ENCODE results near the gene SSC5D.

DNA sequence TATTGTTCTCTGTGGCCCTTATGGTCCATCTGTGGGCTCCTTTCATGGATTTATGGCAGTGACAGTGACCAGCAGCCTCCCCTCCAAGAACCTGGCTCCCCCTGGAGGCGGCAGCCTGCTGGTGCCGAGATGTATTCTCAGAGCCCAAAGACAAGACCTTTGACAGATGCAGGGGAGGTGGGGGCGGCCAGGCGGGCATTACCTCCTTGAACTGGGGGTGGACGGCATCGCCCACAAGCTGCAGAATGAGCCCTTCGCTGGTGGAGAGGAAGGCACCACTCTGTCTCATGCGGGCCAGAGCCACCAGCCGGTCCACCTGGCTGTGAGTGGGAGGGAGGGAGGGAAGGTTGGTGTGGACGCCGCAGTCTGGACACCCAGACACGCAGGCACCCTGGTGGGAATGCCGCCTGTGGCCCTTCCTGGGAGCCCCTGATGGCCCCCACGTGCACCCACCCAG lies 33.4 kb upstream of the SSC5D start:
- TF ChIP-seq, protein P1, sequence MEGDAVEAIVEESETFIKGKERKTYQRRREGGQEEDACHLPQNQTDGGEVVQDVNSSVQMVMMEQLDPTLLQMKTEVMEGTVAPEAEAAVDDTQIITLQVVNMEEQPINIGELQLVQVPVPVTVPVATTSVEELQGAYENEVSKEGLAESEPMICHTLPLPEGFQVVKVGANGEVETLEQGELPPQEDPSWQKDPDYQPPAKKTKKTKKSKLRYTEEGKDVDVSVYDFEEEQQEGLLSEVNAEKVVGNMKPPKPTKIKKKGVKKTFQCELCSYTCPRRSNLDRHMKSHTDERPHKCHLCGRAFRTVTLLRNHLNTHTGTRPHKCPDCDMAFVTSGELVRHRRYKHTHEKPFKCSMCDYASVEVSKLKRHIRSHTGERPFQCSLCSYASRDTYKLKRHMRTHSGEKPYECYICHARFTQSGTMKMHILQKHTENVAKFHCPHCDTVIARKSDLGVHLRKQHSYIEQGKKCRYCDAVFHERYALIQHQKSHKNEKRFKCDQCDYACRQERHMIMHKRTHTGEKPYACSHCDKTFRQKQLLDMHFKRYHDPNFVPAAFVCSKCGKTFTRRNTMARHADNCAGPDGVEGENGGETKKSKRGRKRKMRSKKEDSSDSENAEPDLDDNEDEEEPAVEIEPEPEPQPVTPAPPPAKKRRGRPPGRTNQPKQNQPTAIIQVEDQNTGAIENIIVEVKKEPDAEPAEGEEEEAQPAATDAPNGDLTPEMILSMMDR (IDR thresholded peaks at IDR 0.05 in 2 of 3, conservative IDR thresholded peaks at IDR 0.05 in 1 of 3; ENCODE audit: borderline replicate concordance in 1 of 3, insufficient read depth in 1 of 3, low read depth in 2 of 3, low read length in 2 of 3): peak in 2 of 3 experiments; percentile 85 to 92
- TF ChIP-seq SRF (IDR thresholded peaks at IDR 0.05; ENCODE audit: low read depth): no peak
- no peak for TF ChIP-seq ZFX (IDR thresholded peaks at IDR 0.05)
- no peak for TF ChIP-seq ZNF274 (IDR thresholded peaks at IDR 0.05; ENCODE audit: low read depth, low read length)
- no peak for TF ChIP-seq EZH2phosphoT487 (IDR thresholded peaks at IDR 0.05; ENCODE audit: borderline replicate concordance)
- no peak for TF ChIP-seq POLR2A (IDR thresholded peaks at IDR 0.05; ENCODE audit: borderline replicate concordance, extremely low read depth, insufficient read depth, insufficient read length)
- no peak for TF ChIP-seq EZH2 (IDR thresholded peaks at IDR 0.05)
- no peak for TF ChIP-seq SIN3A (IDR thresholded peaks at IDR 0.05; ENCODE audit: low read depth)
- TF ChIP-seq, protein P2, sequence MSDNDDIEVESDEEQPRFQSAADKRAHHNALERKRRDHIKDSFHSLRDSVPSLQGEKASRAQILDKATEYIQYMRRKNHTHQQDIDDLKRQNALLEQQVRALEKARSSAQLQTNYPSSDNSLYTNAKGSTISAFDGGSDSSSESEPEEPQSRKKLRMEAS (IDR thresholded peaks at IDR 0.05): no peak
- no peak for TF ChIP-seq SP1 (IDR thresholded peaks at IDR 0.05; ENCODE audit: low read depth)
- no peak for TF ChIP-seq POLR2AphosphoS5 (IDR thresholded peaks at IDR 0.05; ENCODE audit: low read depth, low read length)
